GM19395 (cell line): ENCODE results near the gene LEKR1.

Experiments used
- ATAC-seq: cut with Tn5 transposase; IDR thresholded peaks from one replicate; pipeline ENCODE4 v1.9.1; 2021; ENCODE audit warnings: mild to moderate bottlenecking, moderate library complexity; ENCODE audit not compliant: unreplicated experiment

Gene LEKR1

GRCh38 chr3:157045238-157045850, 219.2 kb downstream of the LEKR1 start:
- ATAC-seq: no peak

GRCh38 chr3:157046520-157046919, 220.4 kb downstream of the LEKR1 start:
- peak; percentile 67 for ATAC-seq

- ATAC-seq: peak; percentile 70
These were observed 224.9 kb downstream of the LEKR1 start for GRCh38 chr3:157051055-157051454.

GRCh38 chr3:157051591-157051990, 225.4 kb downstream of the LEKR1 start:
- ATAC-seq: no peak

- ATAC-seq: no peak
These were observed 229.9 kb downstream of the LEKR1 start for GRCh38 chr3:157056035-157056434.

GRCh38 chr3:157058392-157059071, 232.4 kb downstream of the LEKR1 start:
- ATAC-seq: no peak

GRCh38 chr3:157059181-157059580, 233.0 kb downstream of the LEKR1 start:
- ATAC-seq: peak; percentile 63

GRCh38 chr3:157059661-157060060, 233.5 kb downstream of the LEKR1 start:
- ATAC-seq: peak; percentile 80

- ATAC-seq: no peak
These were observed 235.1 kb downstream of the LEKR1 start for GRCh38 chr3:157061265-157061664.

- no peak for ATAC-seq
These were observed 237.3 kb downstream of the LEKR1 start for GRCh38 chr3:157063469-157063868.

GRCh38 chr3:157063926-157064325, 237.8 kb downstream of the LEKR1 start:
- peak; percentile 25 for ATAC-seq

- ATAC-seq: peak; percentile 66
These were observed 238.2 kb downstream of the LEKR1 start for GRCh38 chr3:157064402-157064801.

- ATAC-seq: no peak
These were observed 239.0 kb downstream of the LEKR1 start for GRCh38 chr3:157065201-157065600.

GRCh38 chr3:157066335-157067098, 240.4 kb downstream of the LEKR1 start:
- no peak for ATAC-seq

- ATAC-seq: no peak
These were observed 241.0 kb downstream of the LEKR1 start for GRCh38 chr3:157067114-157067513.

- ATAC-seq: no peak
These were observed 243.3 kb downstream of the LEKR1 start for GRCh38 chr3:157069406-157069805.

GRCh38 chr3:157069846-157070677, 243.9 kb downstream of the LEKR1 start:
- ATAC-seq: no peak

- ATAC-seq: no peak
These were observed 244.5 kb downstream of the LEKR1 start for GRCh38 chr3:157070678-157070999.

- ATAC-seq: no peak
These were observed 245.8 kb downstream of the LEKR1 start for GRCh38 chr3:157071744-157072525.

- ATAC-seq: no peak
These were observed 247.7 kb downstream of the LEKR1 start for GRCh38 chr3:157073810-157074209.
